Keratinocyte (primary cell): ENCODE data around the gene SIMC1.
"Not testable (repeated sequence)": the region's sequence is repeated elsewhere in the genome, so short reads cannot be mapped to it uniquely, and the experiment has no call there.

Source experiments
- CTCF ChIP-seq, 3 experiments: IDR thresholded peaks in 1 of 3; conservative IDR thresholded peaks in 1 of 3; optimal IDR thresholded peaks in 1 of 3; 2 replicates in 2 of 3; 3 replicates in 1 of 3; pipeline versions ENCODE3 to v1.5.1; 2011; ENCODE audit warnings: low read length in 3 of 3, mild to moderate bottlenecking in 3 of 3, moderate library complexity in 2 of 3, control low read depth in 1 of 3, inconsistent platforms in 1 of 3; ENCODE audit not compliant: insufficient read depth in 2 of 3; ENCODE audit errors: extremely low read depth in 1 of 3
- EZH2 ChIP-seq: IDR thresholded peaks from one replicate; pipeline ENCODE4 v1.6.1; 2012; ENCODE audit warnings: inconsistent platforms, mild to moderate bottlenecking, low read length, moderate library complexity

GRCh38 chr5:176245489-176245888 is 7.3 kb downstream of the SIMC1 start:
- not testable (repeated sequence) for TF ChIP-seq CTCF (optimal IDR thresholded peaks at IDR 0.05 in 1 of 3, IDR thresholded peaks at IDR 0.05 in 1 of 3, conservative IDR thresholded peaks at IDR 0.05 in 1 of 3; ENCODE audit: extremely low read depth in 1 of 3, insufficient read depth in 2 of 3, low read length in 3 of 3); EZH2
